22Rv1 (cell line): ENCODE results near the gene CH25H.

Source experiments
- H3K27ac ChIP-seq: fragments of 450-650 bp; 2 replicates; pipeline ENCODE4 v1.5.1; 2017
- CTCF ChIP-seq: fragments of 450-650 bp; IDR thresholded peaks from 2 replicates; pipeline ENCODE4 v1.5.1; 2017; ENCODE audit warnings: mild to moderate bottlenecking
- ZFX ChIP-seq: fragments of 450-650 bp; IDR thresholded peaks from 2 replicates; pipeline ENCODE4 v1.6.1; 2017; ENCODE audit warnings: antibody characterized with exemption, borderline replicate concordance

Gene CH25H

GRCh38 chr10:89159761-89160160 is 47.4 kb downstream of the CH25H start:
- TF ChIP-seq ZFX = no peak
- TF ChIP-seq CTCF = no peak
- H3K27ac ChIP-seq = no peak overlapping the region

- TF ChIP-seq ZFX (no peak), CTCF (no peak)
- H3K27ac ChIP-seq = no peak overlapping the region
Observed at GRCh38 chr10:89159316-89159715, 47.8 kb downstream of the CH25H start.

- no peak for TF ChIP-seq CTCF
- H3K27ac ChIP-seq = no peak overlapping the region
Observed at GRCh38 chr10:89158446-89158845, 48.7 kb downstream of the CH25H start.

GRCh38 chr10:89156161-89156835 is 50.8 kb downstream of the CH25H start:
- no peak overlapping the region for H3K27ac ChIP-seq
- TF ChIP-seq ZFX (no peak), CTCF (no peak)
